HG03457 (cell line): Measurements from ENCODE around the gene NPM3.
"Not testable (repeated sequence)": the region's sequence is repeated elsewhere in the genome, so short reads cannot be mapped to it uniquely, and the experiment has no call there.

Source experiments
- ATAC-seq: cut with Tn5 transposase; IDR thresholded peaks from one replicate; pipeline ENCODE4 v1.9.1; 2021; ENCODE audit warnings: moderate number of reproducible peaks; ENCODE audit not compliant: unreplicated experiment

The NPM3 gene

DNA sequence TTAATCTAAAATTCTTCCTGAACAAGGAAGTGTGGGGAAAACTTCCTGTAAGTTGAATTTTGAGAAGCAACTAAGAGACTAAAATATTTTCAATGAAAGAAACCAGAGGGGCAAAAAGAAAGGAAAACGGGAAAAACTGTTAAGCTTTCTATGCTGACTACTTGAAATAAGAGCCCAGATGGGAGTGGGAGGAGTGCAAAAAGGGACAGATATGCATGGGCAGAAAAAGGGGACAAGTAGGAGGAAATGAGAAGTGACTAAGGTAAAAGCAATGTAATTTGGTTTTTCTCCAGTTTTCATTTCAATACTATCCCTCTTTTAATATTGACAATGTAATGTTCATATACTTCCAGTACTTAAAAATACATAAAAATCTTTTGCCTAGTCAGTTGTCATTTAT, 23.9 kb upstream of the NPM3 start:
- no peak for ATAC-seq

DNA sequence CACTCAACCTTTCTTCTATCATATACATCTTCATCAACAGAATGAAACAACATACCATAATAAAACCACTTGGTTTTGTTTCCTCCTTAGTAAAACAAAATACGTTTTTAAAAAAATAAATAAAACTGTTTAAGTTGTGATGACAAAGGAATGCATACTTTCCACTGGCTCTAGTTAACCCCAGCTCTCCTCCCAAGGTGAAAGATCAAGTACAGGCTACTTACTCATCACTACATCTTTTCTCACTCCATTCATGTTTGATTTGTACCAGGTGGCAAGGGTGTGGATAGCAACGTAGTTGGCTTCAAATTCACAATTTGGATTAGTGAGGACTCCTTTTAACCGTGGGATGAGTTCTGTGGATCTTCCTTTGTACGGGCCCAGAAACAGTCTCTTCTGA, 20.3 kb upstream of the NPM3 start:
- ATAC-seq, result no peak

DNA sequence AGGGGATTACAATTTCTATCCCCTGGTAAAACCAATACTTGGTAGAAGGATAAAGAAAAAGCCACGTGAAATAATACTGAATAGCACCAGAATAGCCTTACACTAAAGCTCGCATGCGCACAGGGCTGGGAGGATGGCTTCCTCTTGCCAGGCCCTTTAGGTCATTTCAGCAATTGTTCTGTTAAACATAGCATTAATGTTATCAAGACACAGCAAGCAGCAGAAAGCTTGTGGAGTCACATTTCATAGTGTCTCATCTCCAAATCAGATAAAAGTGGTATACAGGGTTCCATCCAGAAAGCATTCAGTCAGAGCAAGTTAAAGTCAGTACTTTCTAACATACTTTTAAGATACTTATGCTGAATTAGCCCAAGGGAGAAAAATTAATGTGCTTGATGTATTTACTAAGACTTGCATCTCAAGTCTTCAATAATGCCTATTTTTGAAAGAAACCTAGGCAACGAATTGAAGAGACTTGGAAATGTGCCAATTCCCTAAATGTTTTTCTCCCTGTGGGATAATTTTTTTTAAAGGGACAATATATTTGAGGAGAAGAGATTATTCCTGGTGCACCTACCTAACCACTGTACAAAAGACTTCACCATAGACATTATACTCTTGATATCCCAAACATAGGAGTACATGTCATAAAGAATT, 14.3 kb upstream of the NPM3 start:
- ATAC-seq, result no peak

DNA sequence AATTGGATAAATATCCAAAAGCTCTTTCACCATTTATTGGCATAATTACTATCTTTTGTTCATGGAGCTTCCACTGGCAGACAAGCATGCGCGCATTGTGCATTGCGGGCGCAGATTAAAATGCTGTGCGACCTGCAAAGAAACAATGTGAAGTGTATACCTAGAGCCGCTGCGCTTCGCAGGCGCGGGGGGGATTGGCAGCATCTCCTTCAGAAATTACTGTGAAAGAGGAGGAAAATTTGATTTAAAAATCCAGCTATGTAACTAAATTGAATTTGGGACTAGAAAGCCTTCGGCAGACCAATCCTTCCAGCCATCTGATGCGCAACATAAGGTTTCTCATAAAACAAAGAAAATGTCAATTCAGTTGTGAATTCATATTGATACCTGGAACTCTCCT, 10.3 kb upstream of the NPM3 start:
- no peak for ATAC-seq

DNA sequence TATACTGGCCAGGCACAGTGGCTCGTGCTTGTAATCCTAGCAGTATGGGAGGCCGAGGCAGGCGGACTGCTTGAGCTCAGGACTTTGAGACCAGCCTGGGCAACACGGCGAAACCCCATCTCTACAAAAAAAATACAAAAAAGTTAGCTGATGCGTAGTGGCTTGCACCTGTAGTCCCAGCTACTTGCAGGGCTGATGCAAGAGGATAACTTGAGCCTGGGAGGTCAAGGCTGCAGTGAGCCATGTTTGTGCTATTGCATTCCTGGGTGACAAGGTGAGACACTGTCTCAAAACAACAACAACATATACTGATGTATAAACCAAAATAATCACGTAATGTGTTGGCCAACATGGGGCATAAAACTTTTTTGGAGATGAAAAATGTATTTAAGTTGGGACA, 6.4 kb upstream of the NPM3 start:
- ATAC-seq, result no peak

DNA sequence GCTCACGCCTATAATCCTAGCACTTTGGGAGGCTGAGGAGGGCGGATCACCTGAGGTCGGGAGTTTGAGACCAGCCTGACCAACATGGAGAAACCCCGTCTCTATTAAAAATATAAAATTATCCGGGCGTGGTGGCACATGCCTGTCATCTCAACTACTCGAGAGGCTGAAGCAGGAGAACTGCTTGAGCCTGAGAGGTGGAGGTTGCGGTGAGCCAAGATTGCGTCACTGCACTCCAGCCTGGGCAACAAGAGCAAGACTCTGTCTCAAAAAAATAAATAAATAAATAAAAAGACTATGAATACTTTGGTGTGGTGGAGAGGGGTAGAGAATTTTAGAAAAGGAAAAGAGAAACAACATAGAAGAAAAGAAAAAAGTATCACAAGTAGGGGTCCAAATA, 6.0 kb upstream of the NPM3 start:
- not testable (repeated sequence) for ATAC-seq

DNA sequence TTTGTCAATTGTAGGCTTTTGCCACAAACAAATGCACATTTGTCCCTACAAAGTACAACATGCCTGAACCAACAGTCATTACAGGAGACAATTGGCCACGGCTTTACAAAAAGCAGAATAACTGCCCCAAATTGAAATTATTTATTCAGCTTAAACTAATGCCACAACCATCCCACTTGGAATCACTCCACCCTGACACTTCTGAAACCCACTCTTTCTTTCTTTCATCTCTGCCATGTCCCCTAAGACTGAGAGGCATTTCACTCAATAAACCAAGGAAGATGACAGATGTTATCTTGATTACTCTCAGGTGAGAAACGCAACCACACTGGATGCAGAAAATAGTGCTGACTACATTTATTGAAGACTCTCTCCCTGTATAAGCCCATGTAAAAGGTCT, 2.6 kb upstream of the NPM3 start:
- ATAC-seq, result no peak

DNA sequence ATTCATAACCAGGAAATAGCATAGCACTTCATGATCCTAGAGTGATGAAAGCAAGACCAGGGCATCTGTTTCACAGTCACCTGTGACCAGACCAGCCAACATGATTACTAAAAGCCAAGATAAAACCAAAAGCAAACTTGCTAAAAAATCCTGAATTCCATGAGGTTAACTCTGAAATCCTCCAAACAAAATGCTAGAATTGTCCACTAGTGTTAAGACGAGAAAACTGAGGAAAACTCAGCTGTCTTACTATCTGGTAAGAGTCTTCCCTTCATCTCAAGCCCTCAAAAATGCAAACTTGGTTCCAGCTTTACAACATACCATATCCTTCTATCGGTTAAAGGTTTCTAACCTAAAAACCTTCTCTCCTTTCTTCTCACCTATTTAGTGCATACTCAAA, 1.3 kb upstream of the NPM3 start:
- no peak for ATAC-seq

DNA sequence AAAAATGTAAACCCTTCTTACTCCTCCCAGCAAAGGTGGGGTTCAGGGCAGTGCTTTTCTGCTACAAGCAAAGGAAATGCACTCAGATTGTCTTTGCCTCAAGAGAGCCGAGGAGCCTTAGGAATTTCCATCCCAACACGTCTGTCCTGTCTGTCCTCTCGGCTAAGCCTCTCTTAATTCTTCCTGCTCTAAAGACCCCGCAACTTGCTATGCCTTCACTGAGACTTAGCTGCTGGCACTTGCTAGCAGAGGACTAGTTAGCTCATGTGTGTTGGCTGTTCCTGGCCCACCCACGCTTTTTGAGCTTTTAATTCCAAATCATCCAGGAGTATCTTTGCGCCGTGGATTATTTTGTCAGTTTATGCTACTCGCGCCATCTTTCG, 481 bp upstream of the NPM3 start:
- ATAC-seq, result no peak

DNA sequence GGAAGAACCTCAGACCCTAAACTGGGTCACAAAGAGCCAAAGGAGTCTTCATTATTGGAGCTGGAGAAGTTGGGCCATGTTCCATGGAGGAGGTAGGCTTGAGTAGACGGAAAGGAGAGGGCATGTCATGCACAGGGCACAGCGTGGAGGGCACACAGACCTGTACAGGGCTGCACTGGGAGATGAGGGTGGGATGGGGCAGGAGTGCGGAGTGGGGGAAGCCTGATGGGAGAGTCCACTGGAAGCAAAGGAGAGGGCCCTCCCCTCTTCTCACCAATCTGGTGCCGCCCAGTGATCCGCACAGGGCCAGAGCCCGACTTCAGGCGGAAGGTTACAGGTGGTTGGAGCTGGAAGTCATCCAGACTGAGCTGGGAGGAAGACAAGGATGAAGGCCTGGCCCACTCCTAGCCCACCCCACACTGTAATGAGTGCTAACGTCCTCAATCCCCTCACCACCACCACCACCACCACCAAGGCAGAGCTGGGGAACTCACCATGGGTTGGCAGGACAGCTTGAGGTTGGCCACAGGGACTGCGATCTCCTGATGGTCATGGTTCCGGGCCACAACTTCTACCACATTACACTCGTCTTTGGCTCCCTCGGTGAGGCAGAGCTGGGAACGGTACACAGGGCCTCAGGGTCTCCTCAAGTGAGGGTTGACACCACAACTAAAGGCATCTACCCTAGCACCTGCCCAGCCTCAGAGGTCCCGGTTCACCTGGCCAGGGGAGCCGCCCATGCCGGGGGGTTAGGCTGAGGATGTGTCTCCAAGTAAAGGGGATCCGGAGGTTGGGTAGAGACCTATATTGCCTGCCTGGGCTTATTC, 1.0 kb downstream of the NPM3 start:
- no peak for ATAC-seq

DNA sequence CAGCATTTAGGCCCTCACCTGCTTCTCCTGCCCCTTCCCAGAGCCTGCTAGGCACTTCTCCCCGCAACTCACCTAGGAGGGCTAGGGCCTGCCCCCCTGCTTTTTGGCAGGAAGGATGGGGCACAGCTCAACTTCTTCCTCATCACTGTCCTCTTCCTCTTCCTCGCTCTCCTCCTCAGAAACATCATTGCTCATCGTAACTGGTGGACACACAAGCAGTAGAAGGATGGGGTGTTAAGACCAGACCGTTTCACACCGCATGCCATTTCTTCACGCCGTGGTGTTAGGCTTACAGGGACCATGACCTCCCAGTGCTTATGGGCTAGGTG, 1.6 kb downstream of the NPM3 start:
- ATAC-seq, result no peak

DNA sequence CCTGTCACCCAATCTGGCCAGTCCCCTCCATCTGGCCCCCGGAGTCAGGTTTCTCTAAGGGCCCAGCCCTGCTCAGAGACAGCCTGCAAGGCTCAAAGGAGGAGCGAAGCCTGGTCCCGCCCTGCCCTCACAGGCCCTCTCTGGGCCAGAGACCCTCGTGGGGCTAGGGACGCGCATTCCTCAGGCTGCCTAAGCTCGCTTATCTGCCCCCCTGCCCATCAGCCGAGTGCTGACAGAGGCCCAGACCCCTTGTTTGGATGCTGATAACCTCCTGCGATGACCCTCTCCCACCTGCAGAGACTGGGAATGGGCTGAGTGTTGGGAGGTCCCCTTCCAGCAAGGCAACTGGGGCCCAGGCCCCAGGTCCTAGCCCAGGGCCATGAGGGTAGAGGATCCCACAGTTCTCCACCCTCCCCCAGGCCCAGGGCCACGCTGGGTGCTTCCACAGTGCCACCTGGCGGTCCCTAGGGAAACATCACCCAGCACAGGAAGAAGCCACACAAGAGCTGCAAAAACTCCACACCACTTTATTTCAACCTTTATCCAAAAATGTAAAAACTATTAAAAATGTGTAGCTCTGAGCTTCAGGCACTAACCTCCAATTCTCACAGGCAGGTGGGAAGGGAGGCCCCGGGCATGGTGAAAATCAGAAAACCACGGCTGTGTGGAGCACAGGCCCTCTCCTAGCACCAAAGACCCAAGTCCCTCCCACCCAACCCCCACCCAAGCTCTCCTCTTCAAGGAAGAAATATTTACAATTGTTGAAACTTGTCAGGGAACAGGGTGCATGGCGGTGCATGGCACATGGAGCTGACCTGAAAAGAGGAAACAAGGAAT, 2.2 kb downstream of the NPM3 start:
- ATAC-seq, result no peak

DNA sequence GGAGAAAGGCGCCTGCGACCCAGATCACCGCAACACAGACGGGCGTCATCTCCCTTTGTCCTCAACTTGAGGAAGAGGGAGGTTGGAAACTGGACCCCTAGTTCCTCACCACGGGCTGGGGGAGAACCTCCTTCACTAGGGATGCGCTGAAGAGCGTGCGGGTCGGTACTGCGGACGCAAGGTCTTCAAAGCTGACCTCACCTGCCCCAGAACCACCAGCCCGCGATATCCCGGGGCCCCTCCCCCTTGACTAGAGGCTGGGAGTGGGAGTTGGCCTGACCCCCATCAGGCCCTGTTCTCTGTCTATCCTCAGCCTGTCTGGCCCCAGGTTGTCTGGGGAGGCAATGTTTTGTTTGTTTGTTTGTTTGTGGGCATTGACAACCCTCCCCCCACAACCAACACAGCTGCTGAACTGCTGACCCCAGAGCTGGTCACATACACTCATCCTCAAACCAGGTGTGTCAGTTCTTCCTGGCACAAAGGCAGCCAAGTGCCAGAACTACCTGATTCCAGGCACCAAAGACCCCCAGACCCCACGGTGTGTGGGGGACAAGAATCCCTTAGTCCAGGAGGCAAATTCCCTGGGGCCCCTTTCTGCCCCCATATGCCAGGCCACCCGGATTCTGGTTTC, 2.9 kb downstream of the NPM3 start:
- no peak for ATAC-seq

DNA sequence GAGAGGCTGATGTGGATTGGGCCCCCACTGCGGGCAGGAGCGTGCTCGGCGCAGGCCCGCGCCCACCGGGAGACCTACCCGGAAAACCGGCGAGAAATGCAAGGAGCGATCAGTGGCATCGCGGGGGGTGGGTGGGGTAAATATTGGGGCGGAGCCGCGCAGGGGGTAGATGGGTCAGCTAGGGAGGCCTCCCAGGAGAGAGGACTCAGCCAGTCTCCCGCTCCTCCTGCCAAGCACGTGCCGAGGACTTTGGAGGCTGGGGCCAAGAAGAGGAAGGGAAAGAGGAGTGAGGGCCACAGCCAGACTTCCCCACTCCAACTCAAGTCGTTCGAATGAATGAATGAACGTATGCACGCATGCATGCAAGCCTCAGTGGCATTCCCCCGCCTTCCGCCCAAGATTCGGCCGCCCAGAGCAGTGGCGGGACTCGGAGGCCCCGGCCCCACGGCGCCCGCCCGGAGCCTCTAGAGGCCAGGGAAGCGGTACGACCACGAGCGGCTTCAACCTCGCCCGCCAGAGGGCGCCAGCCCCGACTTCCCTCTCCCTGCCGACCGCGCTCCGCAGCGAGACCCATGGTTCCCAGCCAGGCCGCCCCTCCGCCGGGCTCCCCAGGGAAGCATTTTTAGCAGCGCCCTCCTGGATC, 3.6 kb downstream of the NPM3 start:
- no peak for ATAC-seq

DNA sequence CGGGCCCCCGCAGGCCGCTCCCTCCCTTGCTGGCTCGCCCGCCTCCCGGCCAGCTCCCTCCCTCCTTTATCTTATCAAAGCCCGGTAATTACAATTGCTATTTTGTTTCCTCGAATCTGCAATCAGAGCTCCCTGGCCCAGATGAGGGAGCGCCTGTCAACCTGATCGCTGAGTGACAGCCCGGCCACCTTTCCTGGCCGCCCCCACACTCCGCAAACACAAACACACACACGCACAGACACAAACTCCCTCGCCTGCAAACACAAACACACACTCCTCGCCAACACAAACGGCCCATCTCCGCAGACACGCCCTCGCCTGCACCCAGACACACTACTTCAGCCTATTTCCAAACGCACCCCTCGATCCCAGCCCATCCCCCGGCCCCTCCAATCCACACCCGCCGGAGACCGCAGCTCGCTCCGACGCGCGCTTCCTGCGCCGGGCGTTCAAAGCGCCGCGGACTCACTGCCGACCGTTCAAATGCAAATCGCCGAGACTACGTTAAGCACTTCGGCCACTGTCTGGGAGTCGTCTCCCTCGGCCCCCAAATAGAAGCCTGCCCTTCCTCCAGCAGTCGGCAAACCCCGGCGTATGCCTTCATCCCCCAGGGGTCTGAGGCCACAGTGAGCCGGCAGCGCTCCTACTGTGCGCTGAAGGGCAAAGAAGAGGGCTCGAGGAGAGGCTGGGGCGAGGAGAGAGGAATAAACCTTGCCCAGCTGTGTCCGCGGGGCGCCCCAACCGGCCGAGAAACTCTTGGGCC, 4.3 kb downstream of the NPM3 start:
- ATAC-seq, result no peak

DNA sequence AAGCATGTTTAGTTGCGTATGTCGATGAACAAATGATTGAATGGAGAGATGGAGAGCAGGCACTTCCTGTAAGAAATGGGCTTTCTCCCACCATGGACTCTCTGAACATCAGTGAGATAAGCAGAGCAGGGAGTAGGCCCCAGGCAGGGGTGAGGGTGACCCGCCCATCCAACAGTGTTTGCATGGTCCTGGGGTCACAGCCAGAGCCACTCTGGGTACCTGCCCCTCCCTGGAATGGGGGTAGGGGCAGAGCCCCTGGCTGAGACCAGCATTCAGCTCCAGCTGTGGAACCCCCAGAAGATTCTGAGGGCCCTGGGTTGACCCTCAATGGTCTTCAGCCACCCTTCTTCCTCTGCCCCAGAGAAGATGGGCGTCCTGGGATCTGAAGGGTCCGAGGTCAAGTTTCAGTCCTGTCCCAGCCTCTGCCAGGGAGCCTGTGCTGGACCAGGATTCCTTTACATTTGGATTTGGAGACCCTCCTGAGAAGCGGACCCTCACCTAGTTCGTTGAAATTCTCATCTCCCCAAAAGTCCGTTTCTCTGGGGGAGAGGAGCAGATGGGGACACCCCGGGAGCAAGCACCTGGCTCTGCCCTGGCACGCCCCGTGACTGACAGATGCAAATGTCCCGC, 5.0 kb downstream of the NPM3 start:
- ATAC-seq, result no peak

DNA sequence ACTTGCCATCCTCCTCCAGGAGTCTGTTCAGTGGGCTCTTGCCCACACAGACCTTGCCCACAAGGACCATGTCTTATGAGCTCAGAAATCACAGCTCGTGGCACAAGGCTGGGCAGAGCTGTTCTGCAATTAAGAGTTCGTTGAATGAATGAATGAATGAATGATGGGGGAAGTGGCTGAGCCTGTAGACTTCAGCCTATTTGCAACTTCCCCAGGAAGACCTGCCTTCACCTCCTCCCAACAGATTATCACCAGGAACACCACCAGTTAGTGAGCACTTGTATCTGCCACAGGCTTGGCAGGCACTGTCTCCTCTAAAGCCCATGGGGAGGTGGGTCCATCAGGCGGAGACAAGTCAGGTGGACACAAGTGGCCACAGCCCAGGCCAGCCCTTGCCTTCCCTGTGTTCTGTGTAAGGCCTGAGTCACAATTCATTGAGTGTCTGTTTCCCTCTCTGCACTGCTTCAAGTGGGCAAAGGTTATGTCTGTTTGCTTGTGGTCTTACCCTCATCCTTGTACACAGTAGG, 5.6 kb downstream of the NPM3 start:
- ATAC-seq, result no peak

DNA sequence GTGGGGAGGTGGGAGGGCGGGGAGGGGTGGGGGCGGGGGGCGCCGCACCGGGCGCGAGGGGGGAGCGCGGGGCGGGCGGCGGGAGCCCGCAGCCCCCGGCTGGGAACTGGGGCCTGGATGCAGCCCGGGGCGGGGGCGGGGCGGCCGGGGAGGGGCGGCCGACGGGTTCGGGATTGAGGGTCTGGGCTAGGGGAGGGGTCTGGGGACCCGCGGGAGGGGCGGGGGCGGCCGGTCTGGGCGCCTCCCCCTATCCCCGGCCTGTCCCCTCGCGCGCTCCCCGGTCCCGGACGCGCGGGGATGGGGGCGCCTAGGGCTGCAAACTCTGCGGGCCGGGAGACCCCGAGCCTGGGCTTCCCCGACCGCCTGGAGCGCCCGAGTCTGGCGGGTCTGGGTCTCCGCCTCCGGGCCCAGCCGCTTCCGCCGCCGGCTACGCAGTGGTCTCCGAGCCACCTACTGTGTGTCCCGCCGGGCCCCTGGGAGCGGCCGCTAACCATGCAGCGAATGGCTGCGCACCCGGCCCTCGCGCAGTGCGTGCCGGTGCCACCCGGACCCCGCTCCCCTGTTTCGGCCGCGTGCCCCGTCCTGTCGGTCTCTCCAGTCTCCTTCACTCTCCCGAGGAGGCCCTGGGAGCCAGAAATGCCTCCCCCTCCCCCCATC, 7.0 kb downstream of the NPM3 start:
- ATAC-seq, result no peak
